Sciatic nerve (tissue), 2 donors: ENCODE data around the gene MARS1. TPM values are rescaled to one million over a fixed set of nuclear protein-coding genes. Genes with fewer than 3 reads are reported as not detected.

Experiments used
- ATAC-seq: fragments of 200-7000 bp; cut with Tn5 transposase; one replicate; pipeline ENCODE4 v1.9.1; 2020; ENCODE audit warnings: mild to moderate bottlenecking, moderate library complexity
- DNase-seq: peaks from one replicate; pipeline ENCODE4 v3.0.0-alpha.2; 2020; ENCODE audit warnings: low spot score
- intact Hi-C: fragments of 100-400 bp; cut with DNase I; formaldehyde crosslinking; loops from one replicate; pipeline ENCODE4 v1.14.2; 2022
- total RNA-seq: library from RNA; stranded (reverse); fragmentation: NEBNext Ultra II Directional; extraction: Animal tissue kit (Norgen Biotek cat#: 25700); gene quantifications from one replicate; pipeline ENCODE4 v1.2.1, GENCODE V29; 2021
- donor health status: DM: no; HTN: no; CAD: no.
- donor health status: DM: no; HTN: no; CAD: no.

MARS1 gene
- total RNA-seq, 1 donor from 2014 or later = 121 TPM

DNA sequence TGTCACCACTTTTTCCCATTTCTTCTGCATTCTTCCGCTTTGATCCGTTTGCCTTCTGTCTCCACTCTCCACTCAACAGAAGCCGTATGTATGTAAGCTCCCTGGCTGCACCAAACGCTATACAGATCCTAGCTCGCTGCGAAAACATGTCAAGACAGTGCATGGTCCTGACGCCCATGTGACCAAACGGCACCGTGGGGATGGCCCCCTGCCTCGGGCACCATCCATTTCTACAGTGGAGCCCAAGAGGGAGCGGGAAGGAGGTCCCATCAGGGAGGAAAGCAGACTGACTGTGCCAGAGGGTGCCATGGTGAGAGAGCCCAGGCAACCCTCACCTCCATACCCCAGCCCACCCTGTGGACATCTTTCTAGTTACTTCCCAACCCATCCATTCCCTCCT lies 20.0 kb upstream of the MARS1 start:
- DNase-seq = no peak
- intact Hi-C loops = no loop called here
- no peak for ATAC-seq

DNA sequence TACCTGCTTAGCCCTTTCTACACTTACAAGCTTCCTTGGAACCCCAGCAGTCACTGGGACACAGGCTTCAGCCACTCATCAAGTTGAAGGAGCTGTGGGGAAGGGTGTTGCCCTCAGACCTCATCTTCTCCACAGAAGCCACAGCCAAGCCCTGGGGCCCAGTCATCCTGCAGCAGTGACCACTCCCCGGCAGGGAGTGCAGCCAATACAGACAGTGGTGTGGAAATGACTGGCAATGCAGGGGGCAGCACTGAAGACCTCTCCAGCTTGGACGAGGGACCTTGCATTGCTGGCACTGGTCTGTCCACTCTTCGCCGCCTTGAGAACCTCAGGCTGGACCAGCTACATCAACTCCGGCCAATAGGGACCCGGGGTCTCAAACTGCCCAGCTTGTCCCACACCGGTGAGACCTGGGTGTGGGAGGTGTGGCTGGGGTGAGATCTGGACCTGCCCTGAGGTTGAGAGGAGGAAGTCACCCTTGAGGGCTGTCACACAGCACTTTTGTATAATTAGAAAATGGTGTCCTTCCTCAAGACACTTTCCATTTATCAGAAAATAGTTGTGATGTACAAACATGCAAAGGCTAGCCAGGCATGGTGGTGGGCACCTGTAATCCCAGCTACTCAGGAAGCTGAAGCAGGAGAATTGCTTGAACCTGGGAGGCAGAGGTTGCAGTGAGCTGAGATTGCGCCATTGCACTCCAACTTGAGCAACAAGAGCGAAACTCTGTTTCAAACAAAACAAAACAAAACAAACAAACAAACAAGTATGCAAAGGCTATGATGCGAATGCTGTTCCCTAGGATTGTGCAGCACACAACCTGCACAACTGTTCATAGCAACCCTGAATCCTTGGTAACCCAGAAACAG lies 18.3 kb upstream of the MARS1 start:
- ATAC-seq = no peak
- DNase-seq = no peak
- intact Hi-C loops = no loop called here

DNA sequence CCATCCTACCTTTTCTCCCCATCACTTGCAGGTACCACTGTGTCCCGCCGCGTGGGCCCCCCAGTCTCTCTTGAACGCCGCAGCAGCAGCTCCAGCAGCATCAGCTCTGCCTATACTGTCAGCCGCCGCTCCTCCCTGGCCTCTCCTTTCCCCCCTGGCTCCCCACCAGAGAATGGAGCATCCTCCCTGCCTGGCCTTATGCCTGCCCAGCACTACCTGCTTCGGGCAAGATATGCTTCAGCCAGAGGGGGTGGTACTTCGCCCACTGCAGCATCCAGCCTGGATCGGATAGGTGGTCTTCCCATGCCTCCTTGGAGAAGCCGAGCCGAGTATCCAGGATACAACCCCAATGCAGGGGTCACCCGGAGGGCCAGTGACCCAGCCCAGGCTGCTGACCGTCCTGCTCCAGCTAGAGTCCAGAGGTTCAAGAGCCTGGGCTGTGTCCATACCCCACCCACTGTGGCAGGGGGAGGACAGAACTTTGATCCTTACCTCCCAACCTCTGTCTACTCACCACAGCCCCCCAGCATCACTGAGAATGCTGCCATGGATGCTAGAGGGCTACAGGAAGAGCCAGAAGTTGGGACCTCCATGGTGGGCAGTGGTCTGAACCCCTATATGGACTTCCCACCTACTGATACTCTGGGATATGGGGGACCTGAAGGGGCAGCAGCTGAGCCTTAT lies 17.4 kb upstream of the MARS1 start:
- ATAC-seq = no peak
- no peak for DNase-seq
- intact Hi-C loops = no loop called here

DNA sequence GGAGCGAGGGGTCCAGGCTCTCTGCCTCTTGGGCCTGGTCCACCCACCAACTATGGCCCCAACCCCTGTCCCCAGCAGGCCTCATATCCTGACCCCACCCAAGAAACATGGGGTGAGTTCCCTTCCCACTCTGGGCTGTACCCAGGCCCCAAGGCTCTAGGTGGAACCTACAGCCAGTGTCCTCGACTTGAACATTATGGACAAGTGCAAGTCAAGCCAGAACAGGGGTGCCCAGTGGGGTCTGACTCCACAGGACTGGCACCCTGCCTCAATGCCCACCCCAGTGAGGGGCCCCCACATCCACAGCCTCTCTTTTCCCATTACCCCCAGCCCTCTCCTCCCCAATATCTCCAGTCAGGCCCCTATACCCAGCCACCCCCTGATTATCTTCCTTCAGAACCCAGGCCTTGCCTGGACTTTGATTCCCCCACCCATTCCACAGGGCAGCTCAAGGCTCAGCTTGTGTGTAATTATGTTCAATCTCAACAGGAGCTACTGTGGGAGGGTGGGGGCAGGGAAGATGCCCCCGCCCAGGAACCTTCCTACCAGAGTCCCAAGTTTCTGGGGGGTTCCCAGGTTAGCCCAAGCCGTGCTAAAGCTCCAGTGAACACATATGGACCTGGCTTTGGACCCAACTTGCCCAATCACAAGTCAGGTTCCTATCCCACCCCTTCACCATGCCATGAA lies 16.8 kb upstream of the MARS1 start:
- no peak for DNase-seq
- intact Hi-C loops = no loop called here
- no peak for ATAC-seq

DNA sequence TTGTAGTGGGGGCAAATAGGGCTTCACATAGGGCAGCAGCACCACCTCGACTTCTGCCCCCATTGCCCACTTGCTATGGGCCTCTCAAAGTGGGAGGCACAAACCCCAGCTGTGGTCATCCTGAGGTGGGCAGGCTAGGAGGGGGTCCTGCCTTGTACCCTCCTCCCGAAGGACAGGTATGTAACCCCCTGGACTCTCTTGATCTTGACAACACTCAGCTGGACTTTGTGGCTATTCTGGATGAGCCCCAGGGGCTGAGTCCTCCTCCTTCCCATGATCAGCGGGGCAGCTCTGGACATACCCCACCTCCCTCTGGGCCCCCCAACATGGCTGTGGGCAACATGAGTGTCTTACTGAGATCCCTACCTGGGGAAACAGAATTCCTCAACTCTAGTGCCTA lies 16.2 kb upstream of the MARS1 start:
- ATAC-seq (no peak), DNase-seq (no peak)
- intact Hi-C loops = no loop called here

DNA sequence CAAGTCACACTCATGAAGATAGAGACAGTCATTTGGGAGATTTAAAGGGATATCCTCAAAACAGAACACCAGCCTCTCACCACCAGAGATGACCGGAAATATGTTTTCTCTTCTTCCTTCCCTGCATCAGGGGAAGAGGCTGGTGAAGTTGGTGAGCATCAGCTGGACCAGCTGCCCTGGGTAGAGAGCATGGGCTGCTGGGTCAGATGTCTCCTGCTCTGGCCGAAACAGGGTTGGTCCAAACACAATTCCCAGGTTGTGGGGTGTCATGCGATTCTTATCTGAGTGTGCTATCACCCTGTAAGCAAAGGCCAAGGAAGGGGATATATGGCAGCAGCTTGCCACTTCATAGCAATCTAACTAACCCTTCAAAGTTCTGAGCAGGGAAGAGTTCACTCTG lies 15.5 kb upstream of the MARS1 start:
- ATAC-seq = no peak
- no peak for DNase-seq

DNA sequence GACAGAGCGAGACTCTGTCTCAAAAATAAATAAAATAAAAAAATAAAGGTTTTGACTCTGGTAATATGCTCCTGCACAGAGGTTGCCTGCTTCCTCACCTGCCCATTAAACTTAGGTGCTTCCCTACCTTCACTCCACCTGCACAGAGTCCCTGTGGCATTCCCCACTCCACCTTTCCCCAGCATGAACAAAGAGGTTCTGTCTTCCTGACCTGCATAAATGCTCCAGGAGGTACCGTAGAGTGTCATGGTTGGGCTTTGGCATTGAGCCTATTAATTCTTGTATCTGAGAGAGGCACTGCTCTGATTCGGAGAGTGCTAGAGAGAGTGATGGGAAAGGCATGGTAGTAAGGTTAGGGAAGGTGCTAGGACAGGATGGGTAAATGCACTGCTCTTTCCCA lies 14.5 kb upstream of the MARS1 start:
- intact Hi-C loops = no loop called here
- no peak for ATAC-seq
- no peak for DNase-seq

More for the DNA sequence above, 15.5 kb upstream of the MARS1 start:
- intact Hi-C loops = no loop called here

DNA sequence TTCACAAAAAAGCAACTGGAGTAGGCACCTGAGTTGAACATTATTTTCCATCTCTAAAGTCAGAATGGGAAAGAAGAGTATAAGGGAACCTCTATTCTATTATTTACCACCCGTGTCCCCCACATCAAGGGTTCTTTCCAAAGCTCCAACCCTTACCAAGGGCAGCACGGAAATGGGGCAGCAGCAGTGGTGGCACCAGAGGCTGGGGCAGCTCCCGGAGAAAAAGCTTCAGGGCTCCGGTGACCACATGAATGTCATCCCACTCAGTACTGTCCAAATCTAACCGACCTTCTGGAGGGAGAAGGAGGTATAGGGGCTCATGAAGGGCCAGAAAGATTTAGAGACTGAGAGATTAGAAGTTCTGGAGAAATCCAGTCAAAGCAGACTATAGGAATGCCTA lies 14.0 kb upstream of the MARS1 start:
- intact Hi-C loops = no loop called here
- no peak for DNase-seq
- ATAC-seq = no peak

DNA sequence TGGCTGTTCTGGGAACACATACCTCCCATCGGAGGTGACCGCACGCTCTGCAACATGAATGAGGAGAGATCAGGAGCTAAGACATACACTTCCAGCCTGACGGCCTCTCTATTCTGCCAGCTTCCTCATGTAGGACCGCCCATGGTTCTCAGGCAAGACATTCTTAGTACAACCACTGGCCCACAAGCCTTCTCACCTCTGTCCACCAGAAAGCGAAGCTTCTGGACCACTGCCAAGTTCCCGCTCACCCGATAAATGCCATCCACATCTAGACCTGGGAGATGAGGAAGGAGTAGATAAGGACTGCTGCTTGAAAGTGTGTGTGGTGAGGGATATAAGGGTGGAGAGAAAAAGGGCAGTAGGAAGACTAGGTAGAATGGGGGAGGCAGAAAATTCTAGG lies 13.4 kb upstream of the MARS1 start:
- DNase-seq (no peak), ATAC-seq (no peak)
- intact Hi-C loops = no loop called here

DNA sequence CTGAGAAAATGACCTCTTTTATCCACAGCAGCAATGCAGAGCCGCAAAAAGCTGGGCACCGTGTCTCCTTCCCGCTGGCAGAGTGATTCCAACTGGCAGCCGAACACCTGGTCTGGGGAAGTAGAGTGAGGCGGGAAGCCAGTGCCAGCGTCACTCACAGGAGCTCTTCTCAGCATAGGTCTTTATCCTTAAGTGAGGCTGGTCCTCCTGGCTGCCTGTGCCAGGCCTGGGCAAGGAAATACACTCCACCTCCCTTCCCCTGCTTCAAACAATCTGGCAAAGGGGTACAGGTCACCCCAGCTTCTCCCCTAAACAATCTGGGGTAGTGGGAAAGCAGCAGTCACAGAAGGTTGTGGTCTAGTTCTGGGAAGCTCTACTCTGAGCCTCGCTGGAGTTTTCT lies 13.0 kb upstream of the MARS1 start:
- DNase-seq (no peak), ATAC-seq (no peak)
- intact Hi-C loops = no loop called here

DNA sequence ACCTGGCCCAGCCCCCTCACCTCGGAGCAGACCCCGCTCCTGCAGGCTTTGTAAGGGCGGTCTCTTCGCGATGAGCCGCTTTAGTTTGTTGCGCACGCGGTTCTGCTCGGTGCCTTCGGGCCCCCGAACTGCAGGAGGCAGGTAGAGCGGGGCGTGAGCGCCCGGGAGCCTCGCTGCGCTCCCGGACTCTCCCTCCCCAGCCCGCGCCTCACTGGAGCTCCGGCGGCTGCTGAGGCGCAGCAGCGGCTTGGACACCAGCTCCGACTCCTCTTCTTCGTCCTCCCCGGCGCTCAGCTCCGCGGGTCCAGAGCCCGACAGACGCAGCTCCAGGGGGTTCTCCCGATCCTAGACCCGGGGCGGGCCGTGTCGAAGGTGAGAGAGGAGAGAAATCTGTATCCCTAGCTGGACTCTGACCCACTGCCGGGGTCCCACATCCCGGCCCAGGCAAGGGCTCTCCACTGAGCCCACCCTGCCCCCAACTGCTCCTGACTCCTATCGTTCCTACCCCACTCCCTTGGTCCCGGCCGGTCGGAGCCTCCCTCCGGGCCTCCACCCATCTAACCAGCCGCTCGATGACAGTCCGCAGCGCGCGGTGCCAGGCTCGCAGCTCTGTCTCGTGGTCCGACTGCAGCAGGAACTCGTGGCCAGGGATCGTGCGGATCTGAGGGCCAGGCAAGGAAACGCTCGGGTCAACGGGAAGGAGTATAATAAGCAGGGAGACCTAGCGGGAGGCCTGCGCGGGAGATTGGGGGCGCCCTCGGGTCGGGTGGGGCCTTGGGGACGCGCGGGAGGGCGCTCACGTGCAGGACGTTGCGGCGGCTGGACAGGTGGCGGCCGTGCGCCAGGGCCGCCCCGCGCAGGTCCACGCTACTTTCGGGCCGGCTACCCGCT lies 12.4 kb upstream of the MARS1 start:
- DNase-seq = peak; percentile 75
- peak; percentile 66 for ATAC-seq
- intact Hi-C loops = no loop called here

DNA sequence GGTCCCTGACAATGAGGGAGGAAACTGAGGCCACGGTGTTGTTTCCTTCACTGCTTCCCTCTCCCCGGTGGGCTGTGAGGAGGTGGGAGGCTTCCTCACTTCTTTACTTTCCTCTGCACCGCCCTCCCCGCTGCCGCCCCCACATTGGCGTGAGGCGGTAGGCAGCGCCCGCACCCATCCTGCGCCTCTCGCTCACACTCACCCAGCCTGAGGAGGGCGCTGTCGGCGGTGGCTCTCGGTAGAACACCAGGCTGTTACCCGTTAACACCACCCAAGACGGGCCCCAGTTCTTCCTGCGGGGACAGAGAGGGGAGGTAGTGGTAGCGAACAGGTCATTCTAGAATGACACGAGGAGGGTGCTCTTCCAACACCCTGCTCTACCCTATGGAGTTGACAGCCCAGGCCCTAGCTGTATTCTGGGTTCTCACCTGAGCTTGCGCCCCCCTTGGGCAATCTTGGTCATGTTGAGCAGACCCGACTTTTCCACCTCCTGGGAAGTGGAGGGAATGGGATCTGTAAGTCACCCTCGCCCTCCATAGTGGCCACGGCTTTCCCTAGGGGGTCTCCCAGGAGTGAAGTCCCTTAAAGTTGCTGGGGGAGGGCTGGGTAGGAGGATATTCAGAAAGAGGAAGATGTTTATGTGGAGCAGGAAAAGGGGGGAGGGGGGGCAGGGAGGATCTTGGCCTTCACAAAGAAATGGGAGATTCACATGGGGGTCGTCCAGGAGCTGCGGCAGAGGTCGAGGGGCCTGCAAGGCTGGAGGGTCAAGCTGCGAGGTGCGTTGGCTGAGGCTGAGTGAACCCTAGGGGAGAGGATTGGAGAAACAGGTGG lies 11.5 kb upstream of the MARS1 start:
- peak; percentile 2 for ATAC-seq
- DNase-seq = no peak
- intact Hi-C loops = no loop called here

DNA sequence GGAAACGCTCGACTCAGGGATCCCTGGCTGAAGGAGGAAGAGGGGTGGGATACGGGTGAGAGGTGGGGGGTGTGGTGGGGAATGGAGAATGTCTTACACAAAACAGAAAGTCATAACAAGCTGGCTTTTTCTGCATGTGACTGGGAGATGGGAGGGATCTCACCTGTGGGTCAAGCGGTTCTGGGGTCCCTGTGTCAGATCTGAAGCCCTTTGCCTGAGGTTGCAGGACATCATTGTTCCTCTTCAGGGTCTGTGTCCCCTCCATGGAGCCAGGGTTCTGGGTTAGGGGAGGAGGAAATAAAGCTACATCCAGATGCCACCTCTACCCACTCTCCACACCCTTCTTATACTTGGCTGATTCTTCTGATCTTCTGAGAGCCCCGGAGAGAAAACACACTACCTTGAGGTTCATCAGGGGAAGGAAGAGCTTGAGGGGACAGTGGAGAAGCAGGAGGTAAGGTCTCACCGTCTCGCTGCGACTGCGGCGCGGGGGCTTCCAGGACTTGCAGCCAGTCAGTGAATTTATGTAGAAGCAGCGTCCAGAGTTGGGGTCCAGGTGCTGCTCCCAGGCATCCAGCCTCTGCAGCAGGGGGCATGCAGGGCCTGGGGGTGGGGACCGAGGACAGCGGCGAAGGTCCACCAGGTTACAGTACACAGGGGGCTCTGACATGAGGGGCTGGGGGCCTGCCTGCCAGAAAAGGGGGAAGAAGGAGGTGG lies 10.7 kb upstream of the MARS1 start:
- ATAC-seq = no peak
- DNase-seq = no peak
- intact Hi-C loops = no loop called here

DNA sequence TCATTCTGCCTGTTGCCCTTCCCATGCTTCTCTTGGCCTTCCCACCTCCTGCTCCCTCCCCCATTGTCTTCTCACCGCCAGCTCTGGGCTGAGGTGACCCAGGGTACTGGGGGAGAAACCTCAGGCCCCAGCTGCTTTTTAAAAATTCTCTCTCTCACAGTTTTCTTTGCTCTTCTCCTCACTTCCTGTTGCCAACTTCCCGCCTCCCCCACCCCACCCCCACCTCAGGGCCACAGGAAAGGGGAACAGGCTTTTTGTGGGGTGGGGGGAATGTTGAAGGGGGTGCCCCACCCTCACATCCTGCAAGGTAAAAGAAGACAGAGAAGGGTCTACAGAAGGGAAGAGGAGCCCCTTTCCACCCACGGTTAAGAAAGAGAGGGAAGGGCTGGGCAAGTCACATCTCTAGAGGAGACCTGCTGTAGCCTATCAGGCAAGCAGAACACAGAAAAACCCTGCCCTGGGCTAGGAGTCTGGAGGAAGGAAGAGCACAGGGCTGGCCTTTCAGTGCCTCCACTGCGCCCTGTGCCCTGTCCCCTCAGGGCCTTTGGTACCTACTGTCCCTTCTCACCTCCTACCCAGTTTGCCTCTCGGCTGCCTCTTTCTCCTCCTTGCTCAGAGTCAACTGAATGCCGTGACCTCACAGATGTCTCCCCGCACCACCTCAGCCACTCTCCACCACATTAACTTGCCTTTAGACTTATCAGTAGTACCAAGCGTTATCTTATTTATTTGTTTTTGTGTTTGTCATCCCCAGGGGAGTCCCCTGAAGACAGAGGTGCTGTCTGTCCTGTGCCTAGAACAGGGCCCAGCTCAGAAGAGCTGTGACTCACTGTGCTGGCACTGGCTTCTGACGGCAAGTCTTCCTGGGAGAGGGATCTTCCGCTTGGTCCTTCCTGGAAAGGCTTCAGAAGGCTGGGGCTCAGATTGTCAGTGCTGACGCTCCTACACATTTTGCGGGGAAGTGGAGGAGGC lies 9.9 kb upstream of the MARS1 start:
- ATAC-seq = peak; percentile 11
- DNase-seq = no peak
- intact Hi-C loops = no loop called here

DNA sequence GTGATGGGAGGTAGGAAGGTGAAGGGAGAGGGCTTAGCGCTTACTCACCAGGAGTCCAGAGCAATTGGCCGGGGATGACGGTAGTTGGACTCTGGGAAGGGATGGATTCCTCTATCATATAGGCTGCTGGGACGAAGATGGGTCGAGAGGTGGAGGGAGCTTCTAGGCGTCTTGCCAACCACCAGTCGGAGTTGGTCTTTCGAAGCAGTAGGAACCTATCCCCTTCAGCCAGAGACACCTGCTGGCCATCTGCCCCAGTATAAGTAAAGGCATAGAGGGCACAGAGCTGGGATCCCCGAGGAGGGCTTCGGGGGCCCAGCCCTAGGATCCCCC lies 8.9 kb upstream of the MARS1 start:
- DNase-seq = no peak
- intact Hi-C loops = no loop called here
- no peak for ATAC-seq

DNA sequence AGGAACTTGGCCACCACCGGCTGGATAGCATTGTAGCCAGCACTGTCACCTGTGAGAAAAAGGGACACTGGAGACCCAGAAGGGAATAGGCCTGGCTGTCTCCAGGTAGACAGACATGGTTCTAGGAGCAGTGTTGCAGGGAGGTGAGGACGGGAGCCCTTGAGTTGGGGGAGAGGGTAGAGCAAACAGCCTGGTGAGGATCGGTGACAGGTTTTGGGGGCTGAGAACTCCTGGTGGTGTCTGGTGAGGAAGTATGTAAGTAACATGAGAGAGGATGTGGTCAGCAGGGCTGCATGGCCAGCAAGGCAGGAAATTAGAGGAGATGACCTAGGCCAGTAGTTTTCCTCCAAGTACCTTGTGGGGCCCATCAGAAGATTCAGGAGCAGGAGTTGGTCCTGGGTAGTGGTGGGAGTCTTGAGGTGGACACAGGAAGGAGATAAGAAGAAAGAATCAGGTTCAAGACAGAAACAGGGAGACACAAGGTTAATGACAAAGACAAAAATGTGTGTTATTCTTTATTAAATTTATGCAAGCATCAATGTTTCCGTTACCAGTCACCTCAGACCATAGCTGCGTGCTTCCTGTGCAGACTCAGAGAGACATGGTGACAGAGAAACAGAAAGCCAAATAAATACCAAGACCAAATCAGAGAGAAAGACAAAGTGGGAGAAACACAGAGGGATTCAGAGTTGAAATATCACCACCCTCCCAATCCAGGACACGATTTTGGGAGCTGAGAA lies 8.3 kb upstream of the MARS1 start, which contains the start of gene ARHGAP9:
ARHGAP9 (minus strand) TSS at position 491 of the 740 bp plus-strand sequence; CDS start at position 31, 460 bp downstream.
- ATAC-seq = no peak
- intact Hi-C loops = no loop called here
- DNase-seq = no peak
